TTC549 (cell line): ENCODE results near the gene RTP1.
"Not testable (repeated sequence)": the region's sequence is repeated elsewhere in the genome, so short reads cannot be mapped to it uniquely, and the experiment has no call there.

ENCODE experiments used
- FAIRE-seq: peaks from 2 replicates; lab custom pipeline; 2012; peaks lifted over from hg19 to GRCh38; lab: Jason Lieb, UNC

The RTP1 gene

GRCh38 chr3:187197335-187197649 lies at the start of gene RTP1:
RTP1 (plus strand) TSS chr3:187197486; CDS start chr3:187197516, 30 bp downstream.
- FAIRE-seq, result no peak

- no peak for FAIRE-seq
Measured at GRCh38 chr3:187150186-187150585, 47.1 kb upstream of the RTP1 start.

- FAIRE-seq, result no peak
Measured at GRCh38 chr3:187150599-187150998, 46.7 kb upstream of the RTP1 start.

GRCh38 chr3:187161556-187161955 lies 35.7 kb upstream of the RTP1 start:
- FAIRE-seq, result no peak

GRCh38 chr3:187162265-187162953 lies 34.9 kb upstream of the RTP1 start:
- no peak for FAIRE-seq

- no peak for FAIRE-seq
Measured at GRCh38 chr3:187165144-187165543, 32.1 kb upstream of the RTP1 start.

- no peak for FAIRE-seq
Measured at GRCh38 chr3:187166750-187167149, 30.5 kb upstream of the RTP1 start.

GRCh38 chr3:187167777-187168176 lies 29.5 kb upstream of the RTP1 start:
- FAIRE-seq, result no peak

- no peak for FAIRE-seq
Measured at GRCh38 chr3:187169231-187169960, 27.9 kb upstream of the RTP1 start.

GRCh38 chr3:187170911-187171310 lies 26.4 kb upstream of the RTP1 start:
- not testable (repeated sequence) for FAIRE-seq

GRCh38 chr3:187172929-187173328 lies 24.4 kb upstream of the RTP1 start:
- no peak for FAIRE-seq

GRCh38 chr3:187181454-187182170 lies 15.7 kb upstream of the RTP1 start:
- FAIRE-seq, result no peak

- no peak for FAIRE-seq
Measured at GRCh38 chr3:187183210-187183862, 13.9 kb upstream of the RTP1 start.

- no peak for FAIRE-seq
Measured at GRCh38 chr3:187183903-187184302, 13.4 kb upstream of the RTP1 start.

GRCh38 chr3:187185759-187186158 lies 11.5 kb upstream of the RTP1 start:
- no peak for FAIRE-seq

GRCh38 chr3:187186375-187186774 lies 10.9 kb upstream of the RTP1 start:
- no peak for FAIRE-seq

GRCh38 chr3:187186801-187187421 lies 10.4 kb upstream of the RTP1 start:
- FAIRE-seq, result no peak

- FAIRE-seq, result no peak
Measured at GRCh38 chr3:187188931-187189330, 8.4 kb upstream of the RTP1 start.

- FAIRE-seq, result no peak
Measured at GRCh38 chr3:187191271-187191670, 6.0 kb upstream of the RTP1 start.

- FAIRE-seq, result no peak
Measured at GRCh38 chr3:187193181-187193580, 4.1 kb upstream of the RTP1 start.

GRCh38 chr3:187196573-187197334 lies 532 bp upstream of the RTP1 start:
- no peak for FAIRE-seq

GRCh38 chr3:187198490-187198889 lies 1.2 kb downstream of the RTP1 start:
- no peak for FAIRE-seq
